H1 (cell line): ENCODE data around the gene ACOT7.

Experiments used
- CEBPB ChIP-seq: IDR thresholded peaks from 2 replicates; pipeline ENCODE4 v1.6.1; 2012; ENCODE audit warnings: low read depth, low read length
- EP300 ChIP-seq, 2 experiments: IDR thresholded peaks; 1 replicate in 1 of 2; 2 replicates in 1 of 2; pipeline ENCODE4 v1.6.1; 2011 to 2012; ENCODE audit warnings: low read depth in 2 of 2, low read length in 2 of 2, mild to moderate bottlenecking in 2 of 2, borderline replicate concordance in 1 of 2, inconsistent platforms in 1 of 2, moderate library complexity in 1 of 2
- EZH2 ChIP-seq: fragments of 200-600 bp; sonication (generic); IDR thresholded peaks from 2 replicates; pipeline ENCODE4 v1.7.1; 2012; ENCODE audit warnings: low read depth, mild to moderate bottlenecking, moderate library complexity, low read length, inconsistent platforms; ENCODE audit not compliant: severe bottlenecking
- HDAC2 ChIP-seq, 2 experiments: fragments of 300-600 bp in 1 of 2; sonication (generic) in 1 of 2; IDR thresholded peaks; 2 replicates each; pipeline ENCODE4 v1.6.1; 2011 to 2012; ENCODE audit warnings: low read depth in 2 of 2, low read length in 2 of 2, mild to moderate bottlenecking in 2 of 2, moderate library complexity in 2 of 2, borderline replicate concordance in 1 of 2, inconsistent platforms in 1 of 2
- NANOG ChIP-seq: IDR thresholded peaks from 2 replicates; pipeline ENCODE4 v1.6.1; 2011; ENCODE audit warnings: low read length, low read depth, mild to moderate bottlenecking, inconsistent platforms; ENCODE audit not compliant: insufficient read depth, poor library complexity, severe bottlenecking
- POLR2A ChIP-seq, 2 experiments: IDR thresholded peaks; 1 replicate in 1 of 2; 2 replicates in 1 of 2; pipeline ENCODE4 v1.6.1; 2011; ENCODE audit warnings: low read depth in 2 of 2, low read length in 2 of 2, mild to moderate bottlenecking in 2 of 2; ENCODE audit errors: control extremely low read depth in 1 of 2
- RAD21 ChIP-seq, 2 experiments: IDR thresholded peaks in 1 of 2; conservative IDR thresholded peaks in 1 of 2; 2 replicates each; pipeline ENCODE4 v1.6.1; 2011; ENCODE audit warnings: low read depth in 2 of 2, low read length in 2 of 2, improper control_type of control experiment in 1 of 2, inconsistent platforms in 1 of 2, mild to moderate bottlenecking in 1 of 2, moderate library complexity in 1 of 2
- RFX5 ChIP-seq: IDR thresholded peaks from 2 replicates; pipeline ENCODE4 v1.6.1; 2011; ENCODE audit warnings: low read depth, low read length, improper control_type of control experiment, borderline replicate concordance
- TCF12 ChIP-seq: IDR thresholded peaks from 2 replicates; pipeline ENCODE4 v1.6.1; 2011; ENCODE audit warnings: low read depth, mild to moderate bottlenecking, low read length
- YY1 ChIP-seq: IDR thresholded peaks from 2 replicates; pipeline ENCODE4 v1.6.1; 2011; ENCODE audit warnings: low read depth, mild to moderate bottlenecking, low read length
- TF ChIP-seq, protein P1 (sequence below): IDR thresholded peaks from 2 replicates; pipeline ENCODE4 v1.6.1; 2012; ENCODE audit warnings: inconsistent platforms
- TF ChIP-seq, protein P2 (sequence below), 3 experiments: IDR thresholded peaks; 1 replicate in 2 of 3; 2 replicates in 1 of 3; pipeline versions ENCODE4 v1.5.1 to v1.6.1; 2011; ENCODE audit warnings: low read length in 3 of 3, mild to moderate bottlenecking in 3 of 3, inconsistent platforms in 2 of 3, low read depth in 1 of 3, moderate library complexity in 1 of 3; ENCODE audit not compliant: insufficient read depth in 1 of 3; ENCODE audit errors: control extremely low read depth in 1 of 3

GRCh38 chr1:6322161-6322560 lies 71.4 kb downstream of the ACOT7 start:
- TF ChIP-seq RAD21 (IDR thresholded peaks at IDR 0.05 in 1 of 2, conservative IDR thresholded peaks at IDR 0.05 in 1 of 2; ENCODE audit: low read depth in 2 of 2, low read length in 2 of 2), result no peak
- TF ChIP-seq NANOG, result no peak
- TF ChIP-seq, protein P1, sequence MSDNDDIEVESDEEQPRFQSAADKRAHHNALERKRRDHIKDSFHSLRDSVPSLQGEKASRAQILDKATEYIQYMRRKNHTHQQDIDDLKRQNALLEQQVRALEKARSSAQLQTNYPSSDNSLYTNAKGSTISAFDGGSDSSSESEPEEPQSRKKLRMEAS, result no peak
- TF ChIP-seq CEBPB, result no peak
- no peak for TF ChIP-seq TCF12
- TF ChIP-seq POLR2A (IDR thresholded peaks at IDR 0.05; ENCODE audit: control extremely low read depth in 1 of 2, low read depth in 2 of 2, low read length in 2 of 2), result no peak
- TF ChIP-seq EZH2, result no peak
- no peak for TF ChIP-seq RFX5
- TF ChIP-seq, protein P2, sequence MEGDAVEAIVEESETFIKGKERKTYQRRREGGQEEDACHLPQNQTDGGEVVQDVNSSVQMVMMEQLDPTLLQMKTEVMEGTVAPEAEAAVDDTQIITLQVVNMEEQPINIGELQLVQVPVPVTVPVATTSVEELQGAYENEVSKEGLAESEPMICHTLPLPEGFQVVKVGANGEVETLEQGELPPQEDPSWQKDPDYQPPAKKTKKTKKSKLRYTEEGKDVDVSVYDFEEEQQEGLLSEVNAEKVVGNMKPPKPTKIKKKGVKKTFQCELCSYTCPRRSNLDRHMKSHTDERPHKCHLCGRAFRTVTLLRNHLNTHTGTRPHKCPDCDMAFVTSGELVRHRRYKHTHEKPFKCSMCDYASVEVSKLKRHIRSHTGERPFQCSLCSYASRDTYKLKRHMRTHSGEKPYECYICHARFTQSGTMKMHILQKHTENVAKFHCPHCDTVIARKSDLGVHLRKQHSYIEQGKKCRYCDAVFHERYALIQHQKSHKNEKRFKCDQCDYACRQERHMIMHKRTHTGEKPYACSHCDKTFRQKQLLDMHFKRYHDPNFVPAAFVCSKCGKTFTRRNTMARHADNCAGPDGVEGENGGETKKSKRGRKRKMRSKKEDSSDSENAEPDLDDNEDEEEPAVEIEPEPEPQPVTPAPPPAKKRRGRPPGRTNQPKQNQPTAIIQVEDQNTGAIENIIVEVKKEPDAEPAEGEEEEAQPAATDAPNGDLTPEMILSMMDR (IDR thresholded peaks at IDR 0.05; ENCODE audit: control extremely low read depth in 1 of 3, insufficient read depth in 1 of 3, low read depth in 1 of 3, low read length in 3 of 3), result no peak
- TF ChIP-seq YY1, result no peak
- no peak for TF ChIP-seq HDAC2 (IDR thresholded peaks at IDR 0.05; ENCODE audit: borderline replicate concordance in 1 of 2, low read depth in 2 of 2, low read length in 2 of 2)
- TF ChIP-seq EP300 (IDR thresholded peaks at IDR 0.05; ENCODE audit: borderline replicate concordance in 1 of 2, low read depth in 2 of 2, low read length in 2 of 2), result no peak
